ENCODE results near the gene CEP55.

Gene CEP55

DNA sequence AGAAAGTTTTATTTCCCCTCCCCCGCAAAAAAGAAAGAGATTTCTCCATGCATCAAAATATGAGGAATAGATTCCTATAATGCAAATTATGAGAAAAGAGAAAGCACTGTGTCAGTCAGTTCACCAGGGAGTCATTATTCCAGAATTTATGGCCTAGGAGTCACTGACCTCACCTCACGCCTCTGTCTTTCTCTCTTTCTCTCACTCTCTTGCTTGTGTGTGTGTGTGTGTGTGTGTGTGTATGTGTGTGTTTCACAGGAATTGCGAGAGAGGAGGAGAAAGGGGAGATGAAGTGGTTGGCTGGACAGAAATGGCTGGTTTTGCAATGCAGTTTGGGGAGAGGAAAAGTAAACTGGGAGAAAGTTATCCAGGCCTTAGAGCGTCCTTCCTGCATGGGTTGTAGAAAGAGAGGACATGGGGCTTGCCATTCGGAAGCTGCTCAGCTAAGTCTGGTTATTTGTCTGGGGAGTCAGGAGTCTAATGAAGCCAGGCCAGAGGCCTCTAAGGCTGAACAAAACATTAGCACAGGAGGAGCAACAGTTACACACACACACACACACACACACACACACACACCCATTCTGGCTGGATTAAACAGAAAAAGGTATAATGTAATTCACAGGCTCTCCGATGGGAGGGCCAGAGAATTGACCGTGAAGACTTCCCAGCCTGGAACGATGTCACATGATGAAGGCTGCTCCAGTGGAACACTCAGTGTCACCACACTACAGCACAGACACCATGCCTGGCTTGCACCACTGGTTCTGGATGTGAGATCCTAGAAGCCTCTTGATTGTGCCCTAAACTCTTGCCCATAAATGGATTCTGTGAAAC is 57.3 kb downstream of the CEP55 start:
- H3K4me3 ChIP-seq (ENCODE audit: low read depth, low read length): no peak overlapping the region
- TF ChIP-seq, protein P1, sequence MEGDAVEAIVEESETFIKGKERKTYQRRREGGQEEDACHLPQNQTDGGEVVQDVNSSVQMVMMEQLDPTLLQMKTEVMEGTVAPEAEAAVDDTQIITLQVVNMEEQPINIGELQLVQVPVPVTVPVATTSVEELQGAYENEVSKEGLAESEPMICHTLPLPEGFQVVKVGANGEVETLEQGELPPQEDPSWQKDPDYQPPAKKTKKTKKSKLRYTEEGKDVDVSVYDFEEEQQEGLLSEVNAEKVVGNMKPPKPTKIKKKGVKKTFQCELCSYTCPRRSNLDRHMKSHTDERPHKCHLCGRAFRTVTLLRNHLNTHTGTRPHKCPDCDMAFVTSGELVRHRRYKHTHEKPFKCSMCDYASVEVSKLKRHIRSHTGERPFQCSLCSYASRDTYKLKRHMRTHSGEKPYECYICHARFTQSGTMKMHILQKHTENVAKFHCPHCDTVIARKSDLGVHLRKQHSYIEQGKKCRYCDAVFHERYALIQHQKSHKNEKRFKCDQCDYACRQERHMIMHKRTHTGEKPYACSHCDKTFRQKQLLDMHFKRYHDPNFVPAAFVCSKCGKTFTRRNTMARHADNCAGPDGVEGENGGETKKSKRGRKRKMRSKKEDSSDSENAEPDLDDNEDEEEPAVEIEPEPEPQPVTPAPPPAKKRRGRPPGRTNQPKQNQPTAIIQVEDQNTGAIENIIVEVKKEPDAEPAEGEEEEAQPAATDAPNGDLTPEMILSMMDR (IDR thresholded peaks at IDR 0.05; ENCODE audit: low read depth, low read length): no peak

DNA sequence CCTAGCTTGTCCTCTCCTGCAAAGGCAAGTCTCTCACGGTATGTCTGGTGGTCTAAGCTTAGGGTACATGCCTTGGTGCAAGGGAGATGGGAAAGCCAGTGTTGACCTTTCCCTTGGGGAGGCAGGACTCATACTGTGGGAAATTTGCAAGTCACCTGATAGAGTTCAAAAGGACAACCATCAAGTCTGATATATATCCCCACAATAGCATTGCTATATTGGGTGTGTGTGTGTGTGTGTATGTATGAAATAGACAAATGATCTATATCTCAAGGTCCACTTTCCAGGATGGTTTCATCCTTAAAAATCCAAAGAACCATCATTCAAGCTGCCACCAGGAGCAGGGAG is 57.9 kb downstream of the CEP55 start:
- no peak overlapping the region for H3K4me3 ChIP-seq (ENCODE audit: low read depth, low read length)
- TF ChIP-seq, protein P1 (IDR thresholded peaks at IDR 0.05; ENCODE audit: low read depth, low read length): no peak

DNA sequence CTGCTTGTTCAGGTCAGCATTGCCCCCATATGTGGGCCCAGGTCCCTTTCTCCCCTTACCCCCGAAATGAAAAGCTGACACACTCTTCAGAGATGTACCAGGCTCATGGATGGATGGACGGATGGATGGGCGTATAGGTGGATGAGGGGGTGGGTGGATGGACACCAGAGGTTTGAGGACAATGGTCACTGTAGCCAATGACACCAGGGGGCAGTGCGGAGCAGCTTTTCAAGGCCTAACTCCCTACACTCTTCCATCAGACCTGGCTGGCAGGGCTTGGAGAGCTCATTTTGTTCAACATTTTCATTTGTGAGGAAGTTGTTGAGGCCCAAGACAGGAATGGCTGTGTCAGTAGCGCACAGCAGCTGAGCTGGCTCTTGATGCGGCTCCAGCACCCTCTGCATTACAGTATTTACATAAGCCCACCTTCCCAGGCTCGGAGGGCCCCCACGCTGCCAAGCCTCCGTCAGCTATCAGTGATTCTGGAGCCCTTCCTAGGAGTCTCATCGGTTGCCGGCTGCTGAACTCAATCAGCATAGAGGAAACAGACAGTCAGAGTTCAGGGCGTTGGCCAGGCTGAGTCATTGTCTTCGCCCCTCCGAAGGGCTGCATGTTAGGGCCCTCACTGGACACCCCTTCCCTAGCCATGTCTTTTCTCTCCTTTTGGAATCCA is 58.5 kb downstream of the CEP55 start:
- H3K4me3 ChIP-seq (ENCODE audit: low read depth, low read length): no peak overlapping the region
- TF ChIP-seq, protein P1 (IDR thresholded peaks at IDR 0.05; ENCODE audit: low read depth, low read length): peak; percentile 71

DNA sequence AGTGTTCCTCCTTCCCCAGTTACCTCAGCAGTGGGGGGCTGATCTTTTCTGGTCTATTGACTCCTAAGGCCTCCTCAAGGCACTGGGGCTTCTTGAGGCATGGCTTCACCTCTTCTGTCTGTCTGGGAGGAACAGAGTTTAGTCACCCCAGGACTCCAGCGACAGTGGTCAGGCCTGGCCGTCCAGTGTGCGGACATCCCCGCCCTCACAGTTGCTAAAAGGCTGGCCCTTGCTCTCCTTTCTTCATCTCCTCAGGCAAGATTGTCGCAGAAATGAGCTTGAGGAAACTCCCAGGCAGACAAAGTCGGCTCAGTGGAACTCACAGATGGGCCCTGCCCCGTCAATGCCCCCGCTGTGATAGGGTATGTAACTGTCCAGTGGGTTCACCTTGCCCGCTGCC is 63.1 kb downstream of the CEP55 start:
- TF ChIP-seq, protein P1 (IDR thresholded peaks at IDR 0.05; ENCODE audit: low read depth, low read length): no peak

DNA sequence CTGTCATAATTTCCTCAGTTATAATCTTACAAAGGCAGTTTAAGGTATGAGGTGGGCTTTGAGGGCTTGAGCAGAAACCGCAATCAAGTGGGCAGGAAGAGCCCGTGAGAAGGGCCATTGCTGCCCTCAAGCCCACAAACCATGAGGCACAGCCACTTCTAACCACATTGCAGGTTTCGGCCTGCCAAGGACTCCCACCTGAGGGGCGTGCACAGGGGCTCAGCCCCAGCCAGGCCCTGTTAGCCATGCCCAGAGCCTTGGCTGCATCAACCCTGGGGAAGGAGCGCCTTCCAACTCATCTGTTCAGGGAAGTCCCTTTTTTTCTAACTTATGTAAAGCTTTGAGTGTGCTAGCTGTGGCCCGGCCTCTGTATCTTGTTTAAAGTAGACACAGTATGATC is 64.1 kb downstream of the CEP55 start:
- TF ChIP-seq, protein P1 (IDR thresholded peaks at IDR 0.05; ENCODE audit: low read depth, low read length): no peak

More for the DNA sequence above, 63.1 kb downstream of the CEP55 start:
- H3K4me3 ChIP-seq (ENCODE audit: low read depth, low read length): no peak overlapping the region

DNA sequence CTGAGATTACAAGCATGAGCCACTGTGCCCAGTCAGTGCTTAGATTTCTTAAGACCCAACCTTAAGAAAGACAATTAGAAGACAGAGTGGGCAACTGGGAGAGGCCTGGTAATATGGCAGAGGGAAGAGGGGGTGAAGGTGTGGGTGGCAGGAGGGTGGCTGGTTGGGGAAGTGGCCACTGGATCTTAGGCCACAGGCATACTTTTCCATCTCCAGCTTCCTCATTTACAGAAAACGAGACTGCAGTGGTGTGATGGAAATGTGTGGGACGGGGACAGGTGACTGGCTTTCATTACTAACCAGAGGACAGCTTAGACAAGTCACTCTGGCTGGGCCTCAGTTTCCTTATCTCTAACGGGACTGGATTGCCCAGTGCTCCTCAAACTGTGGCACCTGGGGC is 69.0 kb downstream of the CEP55 start:
- H3K4me3 ChIP-seq (ENCODE audit: low read depth, low read length): no peak overlapping the region
- TF ChIP-seq, protein P1 (IDR thresholded peaks at IDR 0.05; ENCODE audit: low read depth, low read length): no peak

More for the DNA sequence above, 64.1 kb downstream of the CEP55 start:
- H3K4me3 ChIP-seq (ENCODE audit: low read depth, low read length): no peak overlapping the region

All from WI38 (cell line).